ENCODE data around the gene MARS1.

The MARS1 gene

DNA sequence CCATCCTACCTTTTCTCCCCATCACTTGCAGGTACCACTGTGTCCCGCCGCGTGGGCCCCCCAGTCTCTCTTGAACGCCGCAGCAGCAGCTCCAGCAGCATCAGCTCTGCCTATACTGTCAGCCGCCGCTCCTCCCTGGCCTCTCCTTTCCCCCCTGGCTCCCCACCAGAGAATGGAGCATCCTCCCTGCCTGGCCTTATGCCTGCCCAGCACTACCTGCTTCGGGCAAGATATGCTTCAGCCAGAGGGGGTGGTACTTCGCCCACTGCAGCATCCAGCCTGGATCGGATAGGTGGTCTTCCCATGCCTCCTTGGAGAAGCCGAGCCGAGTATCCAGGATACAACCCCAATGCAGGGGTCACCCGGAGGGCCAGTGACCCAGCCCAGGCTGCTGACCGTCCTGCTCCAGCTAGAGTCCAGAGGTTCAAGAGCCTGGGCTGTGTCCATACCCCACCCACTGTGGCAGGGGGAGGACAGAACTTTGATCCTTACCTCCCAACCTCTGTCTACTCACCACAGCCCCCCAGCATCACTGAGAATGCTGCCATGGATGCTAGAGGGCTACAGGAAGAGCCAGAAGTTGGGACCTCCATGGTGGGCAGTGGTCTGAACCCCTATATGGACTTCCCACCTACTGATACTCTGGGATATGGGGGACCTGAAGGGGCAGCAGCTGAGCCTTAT lies 17.4 kb upstream of the MARS1 start:
- Histone ChIP-seq H3K36me3 (ENCODE audit: insufficient read depth, low read length) (peaks cover 4% of the 10 kb centered on the region), H3K27me3 (ENCODE audit: insufficient read depth, low read length) (peaks cover 21% of the 10 kb centered on the region), H3K4me1 (ENCODE audit: insufficient read depth, low read length) (peaks cover 5% of the 10 kb centered on the region), H3K4me3 (ENCODE audit: low read length) (no peak overlapping the region), H2AFZ (ENCODE audit: low read depth, low read length) (no peak overlapping the region), H3K9me3 (ENCODE audit: low read length) (no peaks in the 10 kb centered on the region)

DNA sequence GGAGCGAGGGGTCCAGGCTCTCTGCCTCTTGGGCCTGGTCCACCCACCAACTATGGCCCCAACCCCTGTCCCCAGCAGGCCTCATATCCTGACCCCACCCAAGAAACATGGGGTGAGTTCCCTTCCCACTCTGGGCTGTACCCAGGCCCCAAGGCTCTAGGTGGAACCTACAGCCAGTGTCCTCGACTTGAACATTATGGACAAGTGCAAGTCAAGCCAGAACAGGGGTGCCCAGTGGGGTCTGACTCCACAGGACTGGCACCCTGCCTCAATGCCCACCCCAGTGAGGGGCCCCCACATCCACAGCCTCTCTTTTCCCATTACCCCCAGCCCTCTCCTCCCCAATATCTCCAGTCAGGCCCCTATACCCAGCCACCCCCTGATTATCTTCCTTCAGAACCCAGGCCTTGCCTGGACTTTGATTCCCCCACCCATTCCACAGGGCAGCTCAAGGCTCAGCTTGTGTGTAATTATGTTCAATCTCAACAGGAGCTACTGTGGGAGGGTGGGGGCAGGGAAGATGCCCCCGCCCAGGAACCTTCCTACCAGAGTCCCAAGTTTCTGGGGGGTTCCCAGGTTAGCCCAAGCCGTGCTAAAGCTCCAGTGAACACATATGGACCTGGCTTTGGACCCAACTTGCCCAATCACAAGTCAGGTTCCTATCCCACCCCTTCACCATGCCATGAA lies 16.8 kb upstream of the MARS1 start:
- peaks cover 27% of the 10 kb centered on the region for H3K27me3 ChIP-seq (ENCODE audit: insufficient read depth, low read length)
- H3K4me3 ChIP-seq (ENCODE audit: low read length), result no peak overlapping the region
- no peaks in the 10 kb centered on the region for H3K9me3 ChIP-seq (ENCODE audit: low read length)
- peaks cover 4% of the 10 kb centered on the region for H3K36me3 ChIP-seq (ENCODE audit: insufficient read depth, low read length)
- H3K4me1 ChIP-seq (ENCODE audit: insufficient read depth, low read length), result peaks cover 9% of the 10 kb centered on the region
- no peak overlapping the region for H2AFZ ChIP-seq (ENCODE audit: low read depth, low read length)

DNA sequence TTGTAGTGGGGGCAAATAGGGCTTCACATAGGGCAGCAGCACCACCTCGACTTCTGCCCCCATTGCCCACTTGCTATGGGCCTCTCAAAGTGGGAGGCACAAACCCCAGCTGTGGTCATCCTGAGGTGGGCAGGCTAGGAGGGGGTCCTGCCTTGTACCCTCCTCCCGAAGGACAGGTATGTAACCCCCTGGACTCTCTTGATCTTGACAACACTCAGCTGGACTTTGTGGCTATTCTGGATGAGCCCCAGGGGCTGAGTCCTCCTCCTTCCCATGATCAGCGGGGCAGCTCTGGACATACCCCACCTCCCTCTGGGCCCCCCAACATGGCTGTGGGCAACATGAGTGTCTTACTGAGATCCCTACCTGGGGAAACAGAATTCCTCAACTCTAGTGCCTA lies 16.2 kb upstream of the MARS1 start:
- Histone ChIP-seq H2AFZ (ENCODE audit: low read depth, low read length) (no peak overlapping the region), H3K27me3 (ENCODE audit: insufficient read depth, low read length) (peaks cover 33% of the 10 kb centered on the region), H3K4me1 (ENCODE audit: insufficient read depth, low read length) (peaks cover 9% of the 10 kb centered on the region), H3K4me3 (ENCODE audit: low read length) (no peak overlapping the region), H3K9me3 (ENCODE audit: low read length) (no peaks in the 10 kb centered on the region), H3K36me3 (ENCODE audit: insufficient read depth, low read length) (peaks cover 4% of the 10 kb centered on the region)

DNA sequence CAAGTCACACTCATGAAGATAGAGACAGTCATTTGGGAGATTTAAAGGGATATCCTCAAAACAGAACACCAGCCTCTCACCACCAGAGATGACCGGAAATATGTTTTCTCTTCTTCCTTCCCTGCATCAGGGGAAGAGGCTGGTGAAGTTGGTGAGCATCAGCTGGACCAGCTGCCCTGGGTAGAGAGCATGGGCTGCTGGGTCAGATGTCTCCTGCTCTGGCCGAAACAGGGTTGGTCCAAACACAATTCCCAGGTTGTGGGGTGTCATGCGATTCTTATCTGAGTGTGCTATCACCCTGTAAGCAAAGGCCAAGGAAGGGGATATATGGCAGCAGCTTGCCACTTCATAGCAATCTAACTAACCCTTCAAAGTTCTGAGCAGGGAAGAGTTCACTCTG lies 15.5 kb upstream of the MARS1 start:
- Histone ChIP-seq H3K36me3 (ENCODE audit: insufficient read depth, low read length) (peaks cover 4% of the 10 kb centered on the region), H3K4me1 (ENCODE audit: insufficient read depth, low read length) (peaks cover 9% of the 10 kb centered on the region), H3K9me3 (ENCODE audit: low read length) (no peaks in the 10 kb centered on the region), H3K27me3 (ENCODE audit: insufficient read depth, low read length) (peaks cover 40% of the 10 kb centered on the region), H2AFZ (ENCODE audit: low read depth, low read length) (no peak overlapping the region), H3K4me3 (ENCODE audit: low read length) (no peak overlapping the region)

DNA sequence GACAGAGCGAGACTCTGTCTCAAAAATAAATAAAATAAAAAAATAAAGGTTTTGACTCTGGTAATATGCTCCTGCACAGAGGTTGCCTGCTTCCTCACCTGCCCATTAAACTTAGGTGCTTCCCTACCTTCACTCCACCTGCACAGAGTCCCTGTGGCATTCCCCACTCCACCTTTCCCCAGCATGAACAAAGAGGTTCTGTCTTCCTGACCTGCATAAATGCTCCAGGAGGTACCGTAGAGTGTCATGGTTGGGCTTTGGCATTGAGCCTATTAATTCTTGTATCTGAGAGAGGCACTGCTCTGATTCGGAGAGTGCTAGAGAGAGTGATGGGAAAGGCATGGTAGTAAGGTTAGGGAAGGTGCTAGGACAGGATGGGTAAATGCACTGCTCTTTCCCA lies 14.5 kb upstream of the MARS1 start:
- Histone ChIP-seq H2AFZ (ENCODE audit: low read depth, low read length) (no peak overlapping the region), H3K27me3 (ENCODE audit: insufficient read depth, low read length) (peaks cover 50% of the 10 kb centered on the region), H3K36me3 (ENCODE audit: insufficient read depth, low read length) (peaks cover 4% of the 10 kb centered on the region), H3K9me3 (ENCODE audit: low read length) (peaks cover 3% of the 10 kb centered on the region), H3K4me3 (ENCODE audit: low read length) (no peak overlapping the region), H3K4me1 (ENCODE audit: insufficient read depth, low read length) (peaks cover 9% of the 10 kb centered on the region)

DNA sequence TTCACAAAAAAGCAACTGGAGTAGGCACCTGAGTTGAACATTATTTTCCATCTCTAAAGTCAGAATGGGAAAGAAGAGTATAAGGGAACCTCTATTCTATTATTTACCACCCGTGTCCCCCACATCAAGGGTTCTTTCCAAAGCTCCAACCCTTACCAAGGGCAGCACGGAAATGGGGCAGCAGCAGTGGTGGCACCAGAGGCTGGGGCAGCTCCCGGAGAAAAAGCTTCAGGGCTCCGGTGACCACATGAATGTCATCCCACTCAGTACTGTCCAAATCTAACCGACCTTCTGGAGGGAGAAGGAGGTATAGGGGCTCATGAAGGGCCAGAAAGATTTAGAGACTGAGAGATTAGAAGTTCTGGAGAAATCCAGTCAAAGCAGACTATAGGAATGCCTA lies 14.0 kb upstream of the MARS1 start:
- peaks cover 9% of the 10 kb centered on the region for H3K4me1 ChIP-seq (ENCODE audit: insufficient read depth, low read length)
- H3K9me3 ChIP-seq (ENCODE audit: low read length), result peaks cover 3% of the 10 kb centered on the region
- H3K4me3 ChIP-seq (ENCODE audit: low read length), result no peak overlapping the region
- H3K27me3 ChIP-seq (ENCODE audit: insufficient read depth, low read length), result peaks cover 54% of the 10 kb centered on the region
- H3K36me3 ChIP-seq (ENCODE audit: insufficient read depth, low read length), result peaks cover 4% of the 10 kb centered on the region
- no peak overlapping the region for H2AFZ ChIP-seq (ENCODE audit: low read depth, low read length)

DNA sequence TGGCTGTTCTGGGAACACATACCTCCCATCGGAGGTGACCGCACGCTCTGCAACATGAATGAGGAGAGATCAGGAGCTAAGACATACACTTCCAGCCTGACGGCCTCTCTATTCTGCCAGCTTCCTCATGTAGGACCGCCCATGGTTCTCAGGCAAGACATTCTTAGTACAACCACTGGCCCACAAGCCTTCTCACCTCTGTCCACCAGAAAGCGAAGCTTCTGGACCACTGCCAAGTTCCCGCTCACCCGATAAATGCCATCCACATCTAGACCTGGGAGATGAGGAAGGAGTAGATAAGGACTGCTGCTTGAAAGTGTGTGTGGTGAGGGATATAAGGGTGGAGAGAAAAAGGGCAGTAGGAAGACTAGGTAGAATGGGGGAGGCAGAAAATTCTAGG lies 13.4 kb upstream of the MARS1 start:
- Histone ChIP-seq H3K27me3 (ENCODE audit: insufficient read depth, low read length) (peaks cover 59% of the 10 kb centered on the region), H3K36me3 (ENCODE audit: insufficient read depth, low read length) (peaks cover 4% of the 10 kb centered on the region), H3K4me3 (ENCODE audit: low read length) (no peak overlapping the region), H2AFZ (ENCODE audit: low read depth, low read length) (no peak overlapping the region), H3K4me1 (ENCODE audit: insufficient read depth, low read length) (peaks cover 9% of the 10 kb centered on the region), H3K9me3 (ENCODE audit: low read length) (peaks cover 3% of the 10 kb centered on the region)

DNA sequence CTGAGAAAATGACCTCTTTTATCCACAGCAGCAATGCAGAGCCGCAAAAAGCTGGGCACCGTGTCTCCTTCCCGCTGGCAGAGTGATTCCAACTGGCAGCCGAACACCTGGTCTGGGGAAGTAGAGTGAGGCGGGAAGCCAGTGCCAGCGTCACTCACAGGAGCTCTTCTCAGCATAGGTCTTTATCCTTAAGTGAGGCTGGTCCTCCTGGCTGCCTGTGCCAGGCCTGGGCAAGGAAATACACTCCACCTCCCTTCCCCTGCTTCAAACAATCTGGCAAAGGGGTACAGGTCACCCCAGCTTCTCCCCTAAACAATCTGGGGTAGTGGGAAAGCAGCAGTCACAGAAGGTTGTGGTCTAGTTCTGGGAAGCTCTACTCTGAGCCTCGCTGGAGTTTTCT lies 13.0 kb upstream of the MARS1 start:
- peaks cover 9% of the 10 kb centered on the region for H3K4me1 ChIP-seq (ENCODE audit: insufficient read depth, low read length)
- H3K27me3 ChIP-seq (ENCODE audit: insufficient read depth, low read length), result peaks cover 59% of the 10 kb centered on the region
- H3K4me3 ChIP-seq (ENCODE audit: low read length), result peak overlapping the region; percentile 15
- peak overlapping the region; percentile 62 for H2AFZ ChIP-seq (ENCODE audit: low read depth, low read length)
- peaks cover 3% of the 10 kb centered on the region for H3K9me3 ChIP-seq (ENCODE audit: low read length)
- peaks cover 4% of the 10 kb centered on the region for H3K36me3 ChIP-seq (ENCODE audit: insufficient read depth, low read length)

DNA sequence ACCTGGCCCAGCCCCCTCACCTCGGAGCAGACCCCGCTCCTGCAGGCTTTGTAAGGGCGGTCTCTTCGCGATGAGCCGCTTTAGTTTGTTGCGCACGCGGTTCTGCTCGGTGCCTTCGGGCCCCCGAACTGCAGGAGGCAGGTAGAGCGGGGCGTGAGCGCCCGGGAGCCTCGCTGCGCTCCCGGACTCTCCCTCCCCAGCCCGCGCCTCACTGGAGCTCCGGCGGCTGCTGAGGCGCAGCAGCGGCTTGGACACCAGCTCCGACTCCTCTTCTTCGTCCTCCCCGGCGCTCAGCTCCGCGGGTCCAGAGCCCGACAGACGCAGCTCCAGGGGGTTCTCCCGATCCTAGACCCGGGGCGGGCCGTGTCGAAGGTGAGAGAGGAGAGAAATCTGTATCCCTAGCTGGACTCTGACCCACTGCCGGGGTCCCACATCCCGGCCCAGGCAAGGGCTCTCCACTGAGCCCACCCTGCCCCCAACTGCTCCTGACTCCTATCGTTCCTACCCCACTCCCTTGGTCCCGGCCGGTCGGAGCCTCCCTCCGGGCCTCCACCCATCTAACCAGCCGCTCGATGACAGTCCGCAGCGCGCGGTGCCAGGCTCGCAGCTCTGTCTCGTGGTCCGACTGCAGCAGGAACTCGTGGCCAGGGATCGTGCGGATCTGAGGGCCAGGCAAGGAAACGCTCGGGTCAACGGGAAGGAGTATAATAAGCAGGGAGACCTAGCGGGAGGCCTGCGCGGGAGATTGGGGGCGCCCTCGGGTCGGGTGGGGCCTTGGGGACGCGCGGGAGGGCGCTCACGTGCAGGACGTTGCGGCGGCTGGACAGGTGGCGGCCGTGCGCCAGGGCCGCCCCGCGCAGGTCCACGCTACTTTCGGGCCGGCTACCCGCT lies 12.4 kb upstream of the MARS1 start:
- Histone ChIP-seq H2AFZ (ENCODE audit: low read depth, low read length) (peak overlapping the region; percentile 62), H3K4me3 (ENCODE audit: low read length) (peak overlapping the region; percentile 15), H3K9me3 (ENCODE audit: low read length) (peaks cover 3% of the 10 kb centered on the region), H3K27me3 (ENCODE audit: insufficient read depth, low read length) (peaks cover 60% of the 10 kb centered on the region), H3K36me3 (ENCODE audit: insufficient read depth, low read length) (peaks cover 4% of the 10 kb centered on the region), H3K4me1 (ENCODE audit: insufficient read depth, low read length) (peaks cover 9% of the 10 kb centered on the region)

DNA sequence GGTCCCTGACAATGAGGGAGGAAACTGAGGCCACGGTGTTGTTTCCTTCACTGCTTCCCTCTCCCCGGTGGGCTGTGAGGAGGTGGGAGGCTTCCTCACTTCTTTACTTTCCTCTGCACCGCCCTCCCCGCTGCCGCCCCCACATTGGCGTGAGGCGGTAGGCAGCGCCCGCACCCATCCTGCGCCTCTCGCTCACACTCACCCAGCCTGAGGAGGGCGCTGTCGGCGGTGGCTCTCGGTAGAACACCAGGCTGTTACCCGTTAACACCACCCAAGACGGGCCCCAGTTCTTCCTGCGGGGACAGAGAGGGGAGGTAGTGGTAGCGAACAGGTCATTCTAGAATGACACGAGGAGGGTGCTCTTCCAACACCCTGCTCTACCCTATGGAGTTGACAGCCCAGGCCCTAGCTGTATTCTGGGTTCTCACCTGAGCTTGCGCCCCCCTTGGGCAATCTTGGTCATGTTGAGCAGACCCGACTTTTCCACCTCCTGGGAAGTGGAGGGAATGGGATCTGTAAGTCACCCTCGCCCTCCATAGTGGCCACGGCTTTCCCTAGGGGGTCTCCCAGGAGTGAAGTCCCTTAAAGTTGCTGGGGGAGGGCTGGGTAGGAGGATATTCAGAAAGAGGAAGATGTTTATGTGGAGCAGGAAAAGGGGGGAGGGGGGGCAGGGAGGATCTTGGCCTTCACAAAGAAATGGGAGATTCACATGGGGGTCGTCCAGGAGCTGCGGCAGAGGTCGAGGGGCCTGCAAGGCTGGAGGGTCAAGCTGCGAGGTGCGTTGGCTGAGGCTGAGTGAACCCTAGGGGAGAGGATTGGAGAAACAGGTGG lies 11.5 kb upstream of the MARS1 start:
- no peaks in the 10 kb centered on the region for H3K36me3 ChIP-seq (ENCODE audit: insufficient read depth, low read length)
- peak overlapping the region; percentile 62 for H2AFZ ChIP-seq (ENCODE audit: low read depth, low read length)
- H3K4me3 ChIP-seq (ENCODE audit: low read length), result no peak overlapping the region
- peaks cover 9% of the 10 kb centered on the region for H3K4me1 ChIP-seq (ENCODE audit: insufficient read depth, low read length)
- peaks cover 63% of the 10 kb centered on the region for H3K27me3 ChIP-seq (ENCODE audit: insufficient read depth, low read length)
- H3K9me3 ChIP-seq (ENCODE audit: low read length), result peaks cover 3% of the 10 kb centered on the region

DNA sequence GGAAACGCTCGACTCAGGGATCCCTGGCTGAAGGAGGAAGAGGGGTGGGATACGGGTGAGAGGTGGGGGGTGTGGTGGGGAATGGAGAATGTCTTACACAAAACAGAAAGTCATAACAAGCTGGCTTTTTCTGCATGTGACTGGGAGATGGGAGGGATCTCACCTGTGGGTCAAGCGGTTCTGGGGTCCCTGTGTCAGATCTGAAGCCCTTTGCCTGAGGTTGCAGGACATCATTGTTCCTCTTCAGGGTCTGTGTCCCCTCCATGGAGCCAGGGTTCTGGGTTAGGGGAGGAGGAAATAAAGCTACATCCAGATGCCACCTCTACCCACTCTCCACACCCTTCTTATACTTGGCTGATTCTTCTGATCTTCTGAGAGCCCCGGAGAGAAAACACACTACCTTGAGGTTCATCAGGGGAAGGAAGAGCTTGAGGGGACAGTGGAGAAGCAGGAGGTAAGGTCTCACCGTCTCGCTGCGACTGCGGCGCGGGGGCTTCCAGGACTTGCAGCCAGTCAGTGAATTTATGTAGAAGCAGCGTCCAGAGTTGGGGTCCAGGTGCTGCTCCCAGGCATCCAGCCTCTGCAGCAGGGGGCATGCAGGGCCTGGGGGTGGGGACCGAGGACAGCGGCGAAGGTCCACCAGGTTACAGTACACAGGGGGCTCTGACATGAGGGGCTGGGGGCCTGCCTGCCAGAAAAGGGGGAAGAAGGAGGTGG lies 10.7 kb upstream of the MARS1 start:
- Histone ChIP-seq H3K4me1 (ENCODE audit: insufficient read depth, low read length) (peaks cover 9% of the 10 kb centered on the region), H3K9me3 (ENCODE audit: low read length) (peaks cover 3% of the 10 kb centered on the region), H3K36me3 (ENCODE audit: insufficient read depth, low read length) (no peaks in the 10 kb centered on the region), H3K27me3 (ENCODE audit: insufficient read depth, low read length) (peaks cover 63% of the 10 kb centered on the region), H3K4me3 (ENCODE audit: low read length) (no peak overlapping the region), H2AFZ (ENCODE audit: low read depth, low read length) (no peak overlapping the region)

Data from neuron (in vitro differentiated cells).